Glomerular visceral epithelial cell (primary cell): ENCODE results near the gene MGAT5.
A peak's percentile ranks its signal among the peaks of the same experiment; 100 is the strongest.

ENCODE experiments used
- DNase-seq: peaks from one replicate; pipeline ENCODE4 v3.0.0-alpha.2; 2016; ENCODE audit errors: extremely low spot score

MGAT5 gene

DNA sequence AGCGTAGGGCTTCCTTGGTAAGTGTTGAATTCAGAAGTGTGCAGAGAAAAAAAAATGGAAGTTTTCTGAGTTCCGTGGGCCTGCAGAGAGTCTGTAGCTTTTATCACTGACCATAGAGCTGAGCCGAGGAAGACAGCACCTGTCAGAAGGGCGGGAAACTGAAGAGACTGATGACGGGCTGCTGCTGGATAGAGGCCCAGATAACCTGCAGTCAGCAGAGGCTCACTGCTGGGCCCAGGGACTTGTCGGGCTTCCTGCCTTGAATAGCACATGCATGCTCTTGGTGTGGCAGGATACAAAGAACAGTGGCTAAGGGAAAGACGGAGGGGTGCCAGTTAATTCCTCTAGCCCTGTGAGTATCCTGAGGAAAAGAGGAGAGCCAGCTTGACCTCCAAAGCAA, 166.4 kb downstream of the MGAT5 start:
- DNase-seq: no peak

DNA sequence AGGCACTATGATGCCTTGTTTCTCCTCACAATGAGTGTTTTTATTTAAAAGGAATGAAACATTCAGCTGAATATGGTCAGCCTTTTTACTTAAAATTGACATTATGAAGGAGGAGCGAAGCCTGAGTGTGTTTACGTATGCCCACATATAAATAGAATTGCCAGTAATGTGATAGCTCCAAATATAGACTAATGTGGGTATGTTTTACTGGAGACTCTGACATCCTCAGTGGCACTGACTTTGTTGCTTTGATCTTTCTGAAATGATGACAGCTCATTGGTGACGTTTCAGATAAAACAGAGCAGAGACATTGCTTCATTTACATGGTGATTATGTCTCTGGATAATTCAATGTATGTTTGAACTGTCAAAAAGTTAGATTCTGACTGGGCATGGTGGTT, 167.0 kb downstream of the MGAT5 start:
- DNase-seq: no peak

DNA sequence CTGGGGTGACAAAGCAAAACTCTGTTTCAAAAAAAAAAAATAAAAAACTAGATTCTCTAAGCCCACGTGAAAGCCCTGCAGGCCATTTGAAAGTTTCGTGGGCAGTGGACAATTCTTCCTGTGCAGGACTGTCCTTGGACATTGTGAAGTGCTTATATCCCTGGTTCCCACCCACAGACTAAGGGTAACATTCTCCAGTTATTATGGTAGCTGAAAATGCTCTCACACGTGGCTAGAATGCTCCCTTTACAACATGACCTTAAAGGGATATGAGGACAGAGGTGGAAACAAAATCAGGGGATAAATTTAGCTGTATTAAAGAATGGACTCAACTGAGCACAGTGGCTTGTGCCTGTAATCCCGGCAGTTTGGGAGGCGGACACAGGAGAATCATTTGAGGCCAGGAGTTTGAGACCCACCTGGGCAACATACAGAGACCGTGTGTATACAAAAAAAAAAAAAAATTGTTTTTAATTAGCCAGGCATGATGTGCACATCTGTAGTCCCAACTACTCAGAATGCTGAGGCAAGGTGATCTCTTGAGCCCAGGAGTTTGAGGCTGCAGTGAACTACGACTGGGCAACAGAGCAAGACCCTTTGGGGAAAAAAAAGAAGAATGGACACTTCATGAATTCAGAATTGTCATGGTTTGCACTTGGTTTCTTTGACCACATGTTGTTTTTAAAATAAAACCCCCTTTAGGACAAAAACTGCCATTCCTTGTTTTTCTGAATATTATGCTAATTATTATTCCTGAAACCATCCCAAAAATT, 167.9 kb downstream of the MGAT5 start:
- DNase-seq: no peak

- DNase-seq: no peak
Observed at GRCh38 chr2:134425724-134426496, 172.0 kb downstream of the MGAT5 start.

DNA sequence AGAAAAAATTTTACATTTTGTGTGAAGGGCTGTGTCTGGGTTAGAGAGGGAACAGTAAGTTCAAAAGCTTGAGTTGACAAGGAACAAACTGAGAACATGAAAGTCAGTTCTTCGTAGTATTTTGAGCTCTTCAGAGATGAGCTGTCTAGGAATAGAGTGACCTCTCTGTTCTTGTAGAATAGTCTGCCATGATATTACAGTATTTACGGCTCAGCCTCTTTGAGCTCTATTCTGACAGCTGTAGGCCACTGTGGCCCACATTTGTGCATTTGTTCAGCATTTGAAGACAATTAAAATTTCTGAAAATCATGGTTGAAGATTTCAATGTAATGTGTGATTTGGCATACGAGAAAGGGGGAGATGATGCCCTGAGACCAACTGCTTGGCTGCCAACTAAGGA, 172.8 kb downstream of the MGAT5 start:
- no peak for DNase-seq

DNA sequence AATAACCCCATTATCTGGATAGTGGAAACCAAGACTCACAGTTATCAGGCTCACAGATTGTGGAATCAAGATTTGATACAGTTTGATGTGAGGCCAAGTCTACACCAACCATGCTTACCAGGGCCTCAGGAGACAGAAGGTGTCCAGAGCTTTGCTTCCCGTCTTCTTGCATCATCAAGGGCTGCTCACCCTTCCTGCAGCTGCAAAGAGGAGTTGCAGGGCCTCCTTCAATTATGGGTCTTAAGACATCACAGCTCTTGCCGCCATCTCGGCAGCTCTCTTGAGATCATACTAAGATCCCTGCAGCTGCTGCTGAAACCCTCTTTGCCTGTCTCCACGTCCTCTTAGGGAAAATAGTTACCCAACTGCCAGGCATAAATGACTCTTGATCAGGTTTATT, 176.0 kb downstream of the MGAT5 start:
- DNase-seq: no peak

GRCh38 chr2:134431838-134432434, 178.1 kb downstream of the MGAT5 start:
- DNase-seq: peak; percentile 45

DNA sequence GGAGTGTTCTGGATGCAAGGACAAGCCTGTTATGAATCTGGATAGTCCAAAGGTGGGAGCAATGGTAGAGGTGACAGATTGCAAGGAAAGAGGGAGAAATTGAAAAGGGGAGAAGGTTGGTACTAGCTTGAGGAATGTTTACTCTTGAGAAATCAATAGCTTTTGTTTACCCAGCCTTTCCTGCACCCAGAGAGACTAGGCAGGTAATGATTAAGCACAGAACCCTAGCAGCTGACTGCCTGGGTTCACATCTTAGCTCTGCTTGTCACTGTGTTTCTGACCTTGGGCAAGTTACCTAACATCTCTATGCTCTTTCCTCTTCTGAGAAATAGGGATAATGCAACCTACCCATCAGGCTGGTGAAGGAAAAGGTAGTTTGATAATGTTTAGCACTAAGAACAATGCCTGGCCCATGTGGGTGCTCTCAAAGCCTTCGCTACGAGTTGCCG, 178.6 kb downstream of the MGAT5 start:
- DNase-seq: no peak

DNA sequence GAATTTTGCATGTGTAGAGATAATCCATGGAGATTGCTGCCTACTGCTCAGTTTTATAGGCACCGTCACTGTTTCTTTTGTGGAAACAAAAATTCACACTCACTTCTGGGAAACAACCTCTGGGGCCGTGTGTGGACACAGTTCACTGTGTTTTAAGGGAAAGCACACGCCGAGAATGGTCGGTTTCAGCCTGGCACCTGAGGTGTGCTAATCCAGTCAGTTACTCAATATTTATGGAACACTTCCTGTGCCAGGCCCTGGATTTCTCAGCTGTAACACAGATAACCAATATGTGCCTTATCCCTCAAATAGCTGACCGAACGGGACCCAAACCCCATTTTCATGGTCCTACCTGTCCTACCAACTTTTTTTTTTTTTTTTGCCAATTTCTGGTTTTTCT, 179.6 kb downstream of the MGAT5 start:
- no peak for DNase-seq

- DNase-seq: no peak
Observed at GRCh38 chr2:134433979-134434378, 180.1 kb downstream of the MGAT5 start.

- no peak for DNase-seq
Observed at GRCh38 chr2:134435505-134435904, 181.6 kb downstream of the MGAT5 start.

GRCh38 chr2:134435936-134436335, 182.1 kb downstream of the MGAT5 start:
- no peak for DNase-seq

GRCh38 chr2:134436706-134437105, 182.8 kb downstream of the MGAT5 start:
- DNase-seq: no peak

- no peak for DNase-seq
Observed at GRCh38 chr2:134438371-134438770, 184.5 kb downstream of the MGAT5 start.

GRCh38 chr2:134440336-134440909, 186.6 kb downstream of the MGAT5 start:
- no peak for DNase-seq

DNA sequence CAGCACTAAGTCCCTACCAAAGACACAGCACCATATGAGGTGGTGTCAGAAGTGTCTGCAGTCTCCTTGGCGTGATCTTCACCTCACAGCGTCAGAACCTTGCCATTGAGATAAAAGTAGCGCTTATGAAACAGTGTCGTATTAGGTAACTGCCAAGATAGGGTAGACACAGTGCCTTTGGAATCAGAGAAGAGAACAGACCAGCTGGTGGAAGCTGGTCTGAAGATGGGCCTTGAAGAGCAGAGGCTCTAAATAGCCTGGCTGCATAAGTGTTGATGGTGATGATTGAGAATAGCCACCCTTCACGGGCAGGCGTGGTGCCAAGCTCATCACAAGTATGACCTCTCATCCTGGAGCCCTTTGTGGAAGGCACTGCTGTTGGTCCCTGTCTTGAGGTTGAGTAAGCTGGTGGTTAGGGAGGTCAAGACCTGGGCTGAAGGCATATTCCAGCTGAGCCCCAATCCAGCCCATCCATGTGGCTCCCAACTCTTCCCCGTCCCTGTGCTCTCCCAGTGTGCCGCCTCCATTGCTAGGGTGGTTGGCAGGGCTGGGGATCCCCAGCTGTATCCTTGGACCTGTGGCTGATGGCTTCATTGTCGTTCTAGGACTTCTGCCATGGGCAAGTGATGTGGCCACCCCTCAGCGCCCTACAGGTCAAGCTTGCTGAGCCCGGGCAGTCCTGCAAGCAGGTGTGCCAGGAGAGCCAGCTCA, 187.4 kb downstream of the MGAT5 start:
- DNase-seq: peak; percentile 13

- no peak for DNase-seq
Observed at GRCh38 chr2:134443814-134444480, 190.1 kb downstream of the MGAT5 start.

- no peak for DNase-seq
Observed at GRCh38 chr2:134445116-134445515, 191.2 kb downstream of the MGAT5 start.

- DNase-seq: no peak
Observed at GRCh38 chr2:134445985-134446382, 192.1 kb downstream of the MGAT5 start.

DNA sequence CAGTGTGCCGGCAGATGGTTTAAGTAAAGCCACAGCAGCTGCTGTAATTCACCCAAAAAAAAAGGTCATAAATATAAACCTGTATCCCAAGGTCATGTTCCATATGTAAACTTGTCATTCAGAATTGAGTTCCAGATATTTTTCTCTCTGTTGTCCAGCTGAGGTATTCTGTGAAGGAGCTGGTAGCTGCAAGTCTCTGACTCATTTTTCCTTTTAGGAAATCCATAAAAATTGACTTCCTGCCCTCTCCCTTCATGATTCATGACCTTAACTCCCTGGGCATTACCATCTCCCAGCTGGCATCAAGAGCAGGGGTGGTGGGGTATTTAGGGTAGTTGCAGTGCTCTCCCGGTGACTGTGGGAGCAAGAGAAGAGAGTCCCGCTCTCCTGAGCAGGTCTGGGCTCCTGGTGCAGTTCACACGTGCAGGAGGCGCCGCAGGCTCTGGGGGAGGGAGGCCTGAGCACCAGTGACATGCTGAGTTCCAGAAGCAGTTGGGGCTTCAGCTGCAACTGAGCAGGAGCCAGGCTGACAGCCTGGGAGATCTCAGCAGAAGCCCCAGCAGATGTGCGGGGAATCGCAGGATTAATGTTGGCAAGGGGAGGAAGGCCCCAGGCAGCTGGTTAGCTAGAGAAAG, 192.6 kb downstream of the MGAT5 start:
- peak; percentile 10 for DNase-seq

DNA sequence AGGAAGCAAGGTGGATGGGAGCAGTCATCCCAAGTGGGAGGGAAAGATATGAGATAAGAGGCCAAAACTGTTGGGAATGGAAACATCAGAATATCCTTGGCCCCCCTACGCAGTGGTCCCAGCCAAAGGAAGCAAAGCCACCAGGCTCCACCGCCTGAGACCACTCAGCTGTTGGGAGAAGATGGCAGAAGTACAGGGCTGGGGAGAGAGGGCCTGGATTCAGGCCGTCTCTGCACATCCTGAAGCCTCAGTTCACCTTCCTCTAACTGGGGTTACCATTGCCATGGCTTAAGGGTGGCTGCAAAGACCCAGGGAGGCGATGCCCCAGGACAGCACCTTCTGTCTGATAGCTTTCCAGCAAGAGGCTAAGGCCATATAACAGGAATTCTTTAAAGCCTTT, 193.8 kb downstream of the MGAT5 start:
- no peak for DNase-seq
